Transverse colon (tissue), 4 donors: ENCODE data around the gene PAFAH1B2. TPM values are rescaled to one million over a fixed set of nuclear protein-coding genes. Genes with fewer than 3 reads are reported as not detected.

ENCODE experiments used
- DNase-seq: peaks from one replicate; pipeline ENCODE4 v3.0.0-alpha.2; 2019
- H3K27ac ChIP-seq, 4 donors: fragments of 200-600 bp; sonication (generic); 2 replicates each; pipeline ENCODE4 v1.5.1; 2016 to 2018; ENCODE audit warnings: inconsistent platforms in 4 of 4
- H3K27me3 ChIP-seq: fragments of 200-600 bp; sonication (generic); 2 replicates; pipeline ENCODE4 v1.5.1; 2017; ENCODE audit warnings: inconsistent platforms
- H3K36me3 ChIP-seq, 4 donors: fragments of 200-600 bp; sonication (generic); 2 replicates each; pipeline ENCODE4 v1.5.1; 2017 to 2019; ENCODE audit warnings: inconsistent platforms in 4 of 4
- H3K4me1 ChIP-seq, 4 donors: fragments of 200-600 bp; sonication (generic); 2 replicates each; pipeline ENCODE4 v1.5.1; 2017 to 2020; ENCODE audit warnings: inconsistent platforms in 4 of 4
- H3K4me3 ChIP-seq, 4 donors: fragments of 200-600 bp; sonication (generic); 1 replicate in 1 of 4; 2 replicates in 3 of 4; pipeline versions ENCODE4 v1.5.1 to v1.6.1; 2017 to 2019; ENCODE audit warnings: inconsistent platforms in 4 of 4
- H3K9me3 ChIP-seq, 2 donors: fragments of 200-600 bp; sonication (generic); 2 replicates each; pipeline ENCODE4 v1.5.1; 2017 to 2019; ENCODE audit warnings: inconsistent platforms in 2 of 2
- CTCF ChIP-seq, 5 experiments: fragments of 200-600 bp in 3 of 5; fragments of 450-650 bp in 2 of 5; sonication (generic) in 3 of 5; IDR thresholded peaks; 1 replicate in 2 of 5; 2 replicates in 3 of 5; pipeline ENCODE4 v1.5.1; 2016 to 2017; ENCODE audit warnings: antibody characterized with exemption in 5 of 5, inconsistent platforms in 3 of 5, mild to moderate bottlenecking in 2 of 5, moderate library complexity in 1 of 5
- EP300 ChIP-seq: sonication (generic); formaldehyde crosslinking; IDR thresholded peaks from one replicate; pipeline ENCODE4 v1.6.1; 2017; ENCODE audit warnings: antibody characterized with exemption, low read depth
- POLR2A ChIP-seq: fragments of 450-650 bp; IDR thresholded peaks from one replicate; pipeline ENCODE4 v1.6.1; 2016; ENCODE audit warnings: antibody characterized with exemption, mild to moderate bottlenecking, moderate library complexity
- POLR2AphosphoS5 ChIP-seq, 3 donors: sonication (generic); formaldehyde crosslinking; IDR thresholded peaks; one replicate each; pipeline ENCODE4 v1.6.1; 2016; ENCODE audit warnings: antibody characterized with exemption in 3 of 3
- WGBS, 2 donors: methylation state at CpG; one replicate each; pipeline ENCODE4 v1.1.5; 2018; ENCODE audit warnings: low coverage in 1 of 2; 5-methylcytosine and 5-hydroxymethylcytosine counted together
- in situ Hi-C, 4 donors: fragments of 200-750 bp; cut with MboI; loops; one replicate each; pipeline versions ENCODE4 v1.15.0 to v1.15.1; 2017; ENCODE audit warnings: low sequenced_read_pairs in 3 of 4, low pct_ligation_motif_present in 1 of 4, low pct_unique_long_range_greater_than_20kb in 1 of 4
- intact Hi-C: fragments of 100-400 bp; cut with DNase I; formaldehyde crosslinking; loops from one replicate; pipeline ENCODE4 v1.15.1; 2023; ENCODE audit warnings: low total_unique reads
- total RNA-seq, 4 donors: library from RNA; depleted of rRNA; stranded (reverse); fragments of >200 nt; gene quantifications; one replicate each; pipeline ENCODE4 v1.1.0, GENCODE V29; 2016

Gene PAFAH1B2
- total RNA-seq, 4 donors from 2014 or later = 18.1 to 90.8 (median 78.3) TPM

- TF ChIP-seq POLR2AphosphoS5 (IDR thresholded peaks at IDR 0.05) (no peak), EP300 (no peak), CTCF (IDR thresholded peaks at IDR 0.05) (no peak), POLR2A (no peak)
- WGBS, 2 donors = 94% methylated on average over 25 of the region's 26 CpGs; no CpG with 5 or more reads in 1 of the 2 donors
- Histone ChIP-seq H3K27ac (no peak overlapping the region), H3K4me1 (peaks cover 0 to 20% (median 4%) of the 10 kb centered on the region in 4 donors), H3K27me3 (no peaks in the 10 kb centered on the region), H3K9me3 (no peaks in the 10 kb centered on the region), H3K4me3 (no peak overlapping the region), H3K36me3 (peaks cover 0 to 28% (median 11%) of the 10 kb centered on the region in 4 donors)
- intact Hi-C loops (no loop called here), in situ Hi-C loops (no loop called here)
- no peak for DNase-seq
These were observed 47.8 kb downstream of the PAFAH1B2 start for GRCh38 chr11:117191680-117192400.

GRCh38 chr11:117192401-117192875, 48.4 kb downstream of the PAFAH1B2 start:
- Histone ChIP-seq H3K4me3 (no peak overlapping the region), H3K9me3 (no peaks in the 10 kb centered on the region), H3K36me3 (peaks cover 0 to 28% (median 11%) of the 10 kb centered on the region in 4 donors), H3K4me1 (peaks cover 0 to 20% (median 9%) of the 10 kb centered on the region in 4 donors), H3K27me3 (no peaks in the 10 kb centered on the region), H3K27ac (no peak overlapping the region)
- in situ Hi-C loops = no loop called here
- WGBS, 2 donors = 91% methylated on average over 17 of the region's 17 CpGs; no CpG with 5 or more reads in 1 of the 2 donors
- intact Hi-C loops = no loop called here
- DNase-seq = no peak
- TF ChIP-seq POLR2AphosphoS5 (IDR thresholded peaks at IDR 0.05) = no peak
- TF ChIP-seq CTCF (IDR thresholded peaks at IDR 0.05) = no peak
- TF ChIP-seq EP300 = no peak
- TF ChIP-seq POLR2A = no peak

- Histone ChIP-seq H3K27me3 (no peaks in the 10 kb centered on the region), H3K4me3 (no peak overlapping the region), H3K9me3 (no peaks in the 10 kb centered on the region), H3K27ac (no peak overlapping the region), H3K36me3 (peaks cover 0 to 27% (median 7%) of the 10 kb centered on the region in 4 donors), H3K4me1 (peaks cover 8 to 25% (median 19%) of the 10 kb centered on the region in 4 donors)
- in situ Hi-C loops = no loop called here
- DNase-seq = no peak
- WGBS, 2 donors = 97% methylated on average over 15 of the region's 15 CpGs; no CpG with 5 or more reads in 1 of the 2 donors
- intact Hi-C loops = no loop called here
- TF ChIP-seq POLR2A (no peak), POLR2AphosphoS5 (IDR thresholded peaks at IDR 0.05) (no peak), CTCF (IDR thresholded peaks at IDR 0.05) (no peak), EP300 (no peak)
These were observed 49.3 kb downstream of the PAFAH1B2 start for GRCh38 chr11:117193130-117194020.

GRCh38 chr11:117194267-117194666, 50.2 kb downstream of the PAFAH1B2 start:
- WGBS, 2 donors = 86% methylated on average over 1 to 4 of the region's 5 CpGs
- no peak overlapping the region for H3K4me3 ChIP-seq
- in situ Hi-C loops (no loop called here), intact Hi-C loops (no loop called here)
- no peaks in the 10 kb centered on the region for H3K9me3 ChIP-seq
- H3K27me3 ChIP-seq = no peaks in the 10 kb centered on the region
- peaks cover 11 to 30% (median 25%) of the 10 kb centered on the region in 4 donors for H3K4me1 ChIP-seq
- peaks cover 0 to 18% (median 3%) of the 10 kb centered on the region in 4 donors for H3K36me3 ChIP-seq
- TF ChIP-seq POLR2A (no peak), POLR2AphosphoS5 (IDR thresholded peaks at IDR 0.05) (no peak), EP300 (no peak), CTCF (IDR thresholded peaks at IDR 0.05) (no peak)
- peak overlapping the region in 1 of 4 donors; percentile 29 for H3K27ac ChIP-seq
- no peak for DNase-seq
